Astrocyte (in vitro differentiated cells and primary cell): ENCODE data around the gene DCC.

Source experiments
- EZH2 ChIP-seq: IDR thresholded peaks from 2 replicates; pipeline ENCODE4 v1.6.1; 2012; ENCODE audit warnings: mild to moderate bottlenecking, low read length, inconsistent platforms; ENCODE audit not compliant: insufficient read depth
- TF ChIP-seq, protein P1 (sequence below): IDR thresholded peaks from 2 replicates; pipeline ENCODE4 v1.5.1; 2011; ENCODE audit warnings: low read depth, mild to moderate bottlenecking, inconsistent platforms, low read length, moderate library complexity; ENCODE audit not compliant: insufficient read depth

DNA sequence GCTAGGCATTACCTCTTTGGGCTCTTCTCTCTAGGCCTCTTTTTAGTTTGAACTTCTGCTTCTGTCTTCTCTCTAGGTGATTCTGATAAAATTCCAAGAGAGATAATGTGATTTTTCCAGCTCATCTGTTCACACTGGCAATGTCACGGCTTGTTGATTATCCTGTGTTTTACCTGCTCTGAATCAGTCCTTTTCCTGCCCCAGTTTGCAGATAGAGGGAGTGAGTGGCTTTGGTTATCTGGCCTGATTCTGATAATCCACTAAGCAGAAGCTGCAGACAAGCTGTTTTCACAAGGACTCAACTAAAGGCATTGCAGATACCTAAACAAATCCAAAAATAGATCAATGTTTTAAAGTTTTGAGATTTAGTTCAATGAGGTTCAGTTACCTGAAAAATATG, 111.9 kb downstream of the DCC start:
- TF ChIP-seq EZH2: no peak
- TF ChIP-seq, protein P1, sequence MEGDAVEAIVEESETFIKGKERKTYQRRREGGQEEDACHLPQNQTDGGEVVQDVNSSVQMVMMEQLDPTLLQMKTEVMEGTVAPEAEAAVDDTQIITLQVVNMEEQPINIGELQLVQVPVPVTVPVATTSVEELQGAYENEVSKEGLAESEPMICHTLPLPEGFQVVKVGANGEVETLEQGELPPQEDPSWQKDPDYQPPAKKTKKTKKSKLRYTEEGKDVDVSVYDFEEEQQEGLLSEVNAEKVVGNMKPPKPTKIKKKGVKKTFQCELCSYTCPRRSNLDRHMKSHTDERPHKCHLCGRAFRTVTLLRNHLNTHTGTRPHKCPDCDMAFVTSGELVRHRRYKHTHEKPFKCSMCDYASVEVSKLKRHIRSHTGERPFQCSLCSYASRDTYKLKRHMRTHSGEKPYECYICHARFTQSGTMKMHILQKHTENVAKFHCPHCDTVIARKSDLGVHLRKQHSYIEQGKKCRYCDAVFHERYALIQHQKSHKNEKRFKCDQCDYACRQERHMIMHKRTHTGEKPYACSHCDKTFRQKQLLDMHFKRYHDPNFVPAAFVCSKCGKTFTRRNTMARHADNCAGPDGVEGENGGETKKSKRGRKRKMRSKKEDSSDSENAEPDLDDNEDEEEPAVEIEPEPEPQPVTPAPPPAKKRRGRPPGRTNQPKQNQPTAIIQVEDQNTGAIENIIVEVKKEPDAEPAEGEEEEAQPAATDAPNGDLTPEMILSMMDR: no peak
